Tibial nerve (tissue), 4 donors: Measurements from ENCODE around the gene SP5.

Source experiments
- CTCF ChIP-seq, 5 experiments: fragments of 200-600 bp in 3 of 5; fragments of 450-650 bp in 2 of 5; sonication (generic) in 3 of 5; IDR thresholded peaks; one replicate each; pipeline ENCODE4 v1.5.1; 2016 to 2019; ENCODE audit warnings: antibody characterized with exemption in 5 of 5, mild to moderate bottlenecking in 3 of 5, moderate library complexity in 2 of 5
- EP300 ChIP-seq, 2 donors: sonication (generic); formaldehyde crosslinking; IDR thresholded peaks; one replicate each; pipeline ENCODE4 v1.6.1; 2017; ENCODE audit warnings: antibody characterized with exemption in 2 of 2, mild to moderate bottlenecking in 1 of 2
- POLR2A ChIP-seq, 2 donors: fragments of 450-650 bp; IDR thresholded peaks; one replicate each; pipeline ENCODE4 v1.6.1; 2017; ENCODE audit warnings: antibody characterized with exemption in 2 of 2, mild to moderate bottlenecking in 2 of 2, moderate library complexity in 2 of 2

GRCh38 chr2:170717991-170718589, 3.0 kb downstream of the SP5 start:
- no peak for TF ChIP-seq EP300 (IDR thresholded peaks at IDR 0.05)
- no peak for TF ChIP-seq CTCF (IDR thresholded peaks at IDR 0.05)
- no peak for TF ChIP-seq POLR2A (IDR thresholded peaks at IDR 0.05)
